ENCODE measurements around the gene ST8SIA6. TPM values are rescaled to one million over a fixed set of nuclear protein-coding genes. Genes with fewer than 3 reads are reported as not detected.

Gene ST8SIA6
- total and polyA plus RNA-seq, 7 donors: 0.50 to 2.6 (median 1.1) TPM; not detected in 2

GRCh38 chr10:17383801-17384555 lies 70.4 kb downstream of the ST8SIA6 start:
- H3K27me3 ChIP-seq: no peaks in the 10 kb centered on the region
- H3K27ac ChIP-seq: peak overlapping the region in 1 of 4 donors; percentile 5
- no peaks in the 10 kb centered on the region for H3K36me3 ChIP-seq
- 35 to 56% methylated on average over 7 of the region's 7 CpGs for WGBS, 2 donors
- no peaks in the 10 kb centered on the region for H3K9me3 ChIP-seq
- H3K4me3 ChIP-seq: no peak overlapping the region
- intact Hi-C loops (cut with DNase I): no loop called here
- no peak for DNase-seq
- TF ChIP-seq, protein P1, sequence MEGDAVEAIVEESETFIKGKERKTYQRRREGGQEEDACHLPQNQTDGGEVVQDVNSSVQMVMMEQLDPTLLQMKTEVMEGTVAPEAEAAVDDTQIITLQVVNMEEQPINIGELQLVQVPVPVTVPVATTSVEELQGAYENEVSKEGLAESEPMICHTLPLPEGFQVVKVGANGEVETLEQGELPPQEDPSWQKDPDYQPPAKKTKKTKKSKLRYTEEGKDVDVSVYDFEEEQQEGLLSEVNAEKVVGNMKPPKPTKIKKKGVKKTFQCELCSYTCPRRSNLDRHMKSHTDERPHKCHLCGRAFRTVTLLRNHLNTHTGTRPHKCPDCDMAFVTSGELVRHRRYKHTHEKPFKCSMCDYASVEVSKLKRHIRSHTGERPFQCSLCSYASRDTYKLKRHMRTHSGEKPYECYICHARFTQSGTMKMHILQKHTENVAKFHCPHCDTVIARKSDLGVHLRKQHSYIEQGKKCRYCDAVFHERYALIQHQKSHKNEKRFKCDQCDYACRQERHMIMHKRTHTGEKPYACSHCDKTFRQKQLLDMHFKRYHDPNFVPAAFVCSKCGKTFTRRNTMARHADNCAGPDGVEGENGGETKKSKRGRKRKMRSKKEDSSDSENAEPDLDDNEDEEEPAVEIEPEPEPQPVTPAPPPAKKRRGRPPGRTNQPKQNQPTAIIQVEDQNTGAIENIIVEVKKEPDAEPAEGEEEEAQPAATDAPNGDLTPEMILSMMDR (IDR thresholded peaks at IDR 0.05): no peak
- no peak for TF ChIP-seq POLR2AphosphoS5 (IDR thresholded peaks at IDR 0.05)
- no peak for TF ChIP-seq POLR2A (IDR thresholded peaks at IDR 0.05)
- TF ChIP-seq EP300 (IDR thresholded peaks at IDR 0.05): no peak
- H3K4me1 ChIP-seq: no peaks in the 10 kb centered on the region

- Histone ChIP-seq H3K4me3 (no peak overlapping the region), H3K36me3 (no peaks in the 10 kb centered on the region), H3K27ac (no peak overlapping the region), H3K27me3 (no peaks in the 10 kb centered on the region), H3K9me3 (no peaks in the 10 kb centered on the region), H3K4me1 (no peaks in the 10 kb centered on the region)
- 74 to 79% methylated on average over 4 of the region's 4 CpGs for WGBS, 2 donors
- TF ChIP-seq POLR2A (IDR thresholded peaks at IDR 0.05) (no peak), EP300 (IDR thresholded peaks at IDR 0.05) (no peak), POLR2AphosphoS5 (IDR thresholded peaks at IDR 0.05) (no peak)
- TF ChIP-seq, protein P1 (IDR thresholded peaks at IDR 0.05): no peak
- intact Hi-C loops (cut with DNase I): no loop called here
- no peak for DNase-seq
Observed at GRCh38 chr10:17381502-17382142, 72.8 kb downstream of the ST8SIA6 start.

- DNase-seq: no peak
- H3K27me3 ChIP-seq: no peaks in the 10 kb centered on the region
- no peak overlapping the region for H3K4me3 ChIP-seq
- H3K36me3 ChIP-seq: no peaks in the 10 kb centered on the region
- H3K9me3 ChIP-seq: no peaks in the 10 kb centered on the region
- H3K27ac ChIP-seq: no peak overlapping the region
- 38 to 65% methylated on average over 5 of the region's 5 CpGs for WGBS, 2 donors
- H3K4me1 ChIP-seq: no peaks in the 10 kb centered on the region
- no peak for TF ChIP-seq EP300 (IDR thresholded peaks at IDR 0.05)
- no peak for TF ChIP-seq POLR2AphosphoS5 (IDR thresholded peaks at IDR 0.05)
- TF ChIP-seq, protein P1 (IDR thresholded peaks at IDR 0.05): no peak
- no peak for TF ChIP-seq POLR2A (IDR thresholded peaks at IDR 0.05)
- intact Hi-C loops (cut with DNase I): no loop called here
Observed at GRCh38 chr10:17380888-17381287, 73.5 kb downstream of the ST8SIA6 start.

- H3K4me1 ChIP-seq: no peaks in the 10 kb centered on the region
- H3K27me3 ChIP-seq: no peaks in the 10 kb centered on the region
- no peaks in the 10 kb centered on the region for H3K9me3 ChIP-seq
- no peaks in the 10 kb centered on the region for H3K36me3 ChIP-seq
- TF ChIP-seq POLR2AphosphoS5 (IDR thresholded peaks at IDR 0.05): no peak
- TF ChIP-seq, protein P1 (IDR thresholded peaks at IDR 0.05): no peak
- TF ChIP-seq EP300 (IDR thresholded peaks at IDR 0.05): no peak
- TF ChIP-seq POLR2A (IDR thresholded peaks at IDR 0.05): no peak
- no peak overlapping the region for H3K4me3 ChIP-seq
- intact Hi-C loops (cut with DNase I): no loop called here
- DNase-seq: no peak
- WGBS, 2 donors: 14 to 50% methylated on average over 1 of the region's 1 CpG
- no peak overlapping the region for H3K27ac ChIP-seq
Observed at GRCh38 chr10:17380016-17380415, 74.4 kb downstream of the ST8SIA6 start.

All from sigmoid colon (tissue), 7 donors.